K562 (cell line): ENCODE measurements around the gene CDC42EP1. TPM values are rescaled to one million over a fixed set of nuclear protein-coding genes. Genes with fewer than 3 reads are reported as not detected.
"Not testable (repeated sequence)": the region's sequence is repeated elsewhere in the genome, so short reads cannot be mapped to it uniquely, and the experiment has no call there.

ENCODE experiments used
- ATAC-seq: fragments of 200-7000 bp; cut with Tn5 transposase; 3 replicates; pipeline ENCODE4 v1.9.1; 2020; ENCODE audit warnings: moderate library complexity
- BruUV-seq: library from RNA; stranded (reverse); fragments of 400-500 nt; replicated peaks from 2 replicates; lab custom pipeline; 2021; lab: Mats Ljungman, UMichigan
- CTCF ChIA-PET: fragments of 300-600 bp; formaldehyde crosslinking; extraction: SDS; loops from one replicate; lab custom pipeline; 2021; ENCODE audit warnings: low intra/inter-chr PET ratio; lab: Yijun Ruan, JAX
- POLR2A ChIA-PET: fragments of 300-600, 350-650 bp; sonication (Branson Sonifier 250); formaldehyde crosslinking; extraction: SDS; loops from one replicate; lab custom pipeline; 2021; ENCODE audit warnings: antibody characterized with exemption, inconsistent platforms; lab: Yijun Ruan, JAX
- DNase-seq, 4 experiments: peaks; one replicate each; pipeline versions ENCODE4 v3.0.0 to v3.0.0-alpha.2; 2011 to 2018; ENCODE audit warnings: low spot score in 3 of 4, mixed read lengths in 3 of 4; ENCODE audit errors: extremely low read depth in 1 of 4
- FAIRE-seq: peaks from 2 replicates; lab custom pipeline; 2011; peaks lifted over from hg19 to GRCh38; lab: Jason Lieb, UNC
- H2AFZ ChIP-seq: 2 replicates; pipeline ENCODE4 v1.6.0; 2011; ENCODE audit warnings: low read depth, low read length, control low read depth, inconsistent platforms
- H3K27ac ChIP-seq: fragments of 200-600 bp; 3 replicates; pipeline ENCODE4 v1.8.0; 2011; ENCODE audit warnings: low read depth, mild to moderate bottlenecking, control low read depth, inconsistent platforms, low read length, moderate library complexity, mixed read lengths; ENCODE audit errors: extremely low read depth
- H3K27me3 ChIP-seq, 2 experiments: fragments of 300-600 bp in 1 of 2; 2 replicates in 1 of 2; 3 replicates in 1 of 2; pipeline versions ENCODE4 v1.6.0 to v1.8.0; 2011; ENCODE audit warnings: inconsistent platforms in 2 of 2, low read length in 2 of 2, mild to moderate bottlenecking in 1 of 2, mixed read lengths in 1 of 2, moderate library complexity in 1 of 2; ENCODE audit not compliant: control insufficient read depth in 2 of 2, insufficient read depth in 2 of 2
- H3K36me3 ChIP-seq: fragments of 300-600 bp; 3 replicates; pipeline ENCODE4 v1.8.0; 2011; ENCODE audit warnings: mild to moderate bottlenecking, low read length, inconsistent platforms; ENCODE audit not compliant: control insufficient read depth, insufficient read depth
- H3K4me1 ChIP-seq, 2 experiments: fragments of 200-600 bp in 1 of 2; replicated peaks in 1 of 2; 2 replicates in 1 of 2; 3 replicates in 1 of 2; pipeline versions ENCODE4 v1.5.1 to v1.8.0; 2011; ENCODE audit warnings: inconsistent platforms in 2 of 2, low read length in 2 of 2, mild to moderate bottlenecking in 1 of 2, mixed read lengths in 1 of 2, moderate library complexity in 1 of 2; ENCODE audit not compliant: control insufficient read depth in 2 of 2, insufficient read depth in 2 of 2
- H3K4me2 ChIP-seq: 2 replicates; pipeline ENCODE4 v1.6.1; 2011; ENCODE audit warnings: low read length, control low read depth, inconsistent platforms, mixed read lengths; ENCODE audit not compliant: insufficient read depth
- H3K4me3 ChIP-seq: fragments of 200-600 bp; sonication (generic), shearing (Covaris generic); 2 replicates; pipeline ENCODE4 v1.5.1; 2016; ENCODE audit warnings: control low read depth, inconsistent platforms
- H3K79me2 ChIP-seq: fragments of 200-600 bp; 3 replicates; pipeline ENCODE4 v1.8.0; 2011; ENCODE audit warnings: low read length, inconsistent platforms; ENCODE audit not compliant: control insufficient read depth, insufficient read depth
- H3K9ac ChIP-seq, 2 experiments: 2 replicates each; pipeline versions ENCODE4 v1.6.0 to v1.6.1; 2011; ENCODE audit warnings: low read depth in 2 of 2, low read length in 2 of 2, control low read depth in 1 of 2, inconsistent platforms in 1 of 2, mild to moderate bottlenecking in 1 of 2, mixed read lengths in 1 of 2; ENCODE audit not compliant: insufficient read depth in 1 of 2
- H3K9me1 ChIP-seq: one replicate; pipeline ENCODE4 v1.6.0; 2011; ENCODE audit warnings: inconsistent platforms, mild to moderate bottlenecking, low read length, moderate library complexity; ENCODE audit not compliant: control insufficient read depth, insufficient read depth
- H3K9me3 ChIP-seq: replicated peaks from 2 replicates; pipeline ENCODE4 v1.5.1; 2011; ENCODE audit warnings: low read depth, low read length, inconsistent platforms; ENCODE audit not compliant: control insufficient read depth, insufficient read depth
- H4K20me1 ChIP-seq: replicated peaks from 2 replicates; pipeline ENCODE4 v1.6.1; 2011; ENCODE audit warnings: low read length, inconsistent platforms, mixed read lengths; ENCODE audit not compliant: control insufficient read depth, insufficient read depth
- ATF7 ChIP-seq: fragments of 450-650 bp; IDR thresholded peaks from 2 replicates; pipeline ENCODE4 v1.7.1; 2014; ENCODE audit warnings: mild to moderate bottlenecking, moderate library complexity
- BCOR ChIP-seq: fragments of 450-650 bp; IDR thresholded peaks from 2 replicates; pipeline ENCODE4 v1.6.1; 2016
- HNRNPK ChIP-seq: fragments of 200-400 bp; formaldehyde crosslinking; IDR thresholded peaks from one replicate; pipeline ENCODE4 v1.6.1; 2018; ENCODE audit warnings: mild to moderate bottlenecking, low read depth, low read length; ENCODE audit not compliant: poor library complexity, severe bottlenecking
- KAT7 ChIP-seq: sonication (generic); formaldehyde crosslinking; IDR thresholded peaks from 2 replicates; pipeline ENCODE4 v1.8.0; 2022; ENCODE audit warnings: missing genetic modification reagents, mild to moderate bottlenecking, borderline replicate concordance
- KDM1A ChIP-seq, 2 experiments: fragments of 450-650 bp; IDR thresholded peaks; 2 replicates each; pipeline ENCODE4 v1.6.1; 2016; ENCODE audit warnings: mild to moderate bottlenecking in 2 of 2
- NBN ChIP-seq: fragments of 450-650 bp; IDR thresholded peaks from 2 replicates; pipeline ENCODE4 v1.6.1; 2016; ENCODE audit warnings: low read depth, mild to moderate bottlenecking
- NCOA6 ChIP-seq: fragments of 450-650 bp; IDR thresholded peaks from 2 replicates; pipeline ENCODE4 v1.6.1; 2017; ENCODE audit warnings: mild to moderate bottlenecking
- NELFE ChIP-seq: IDR thresholded peaks from 2 replicates; pipeline ENCODE4 v1.6.1; 2011; ENCODE audit warnings: mild to moderate bottlenecking; ENCODE audit not compliant: insufficient read depth, insufficient read length
- ZNF431 ChIP-seq: sonication (generic); formaldehyde crosslinking; IDR thresholded peaks from 2 replicates; pipeline ENCODE4 v1.8.0; 2022; ENCODE audit warnings: mild to moderate bottlenecking, missing genetic modification reagents
- ZNF785 ChIP-seq: fragments of 250-450 bp; sonication (Bioruptor Pico); IDR thresholded peaks from 2 replicates; pipeline ENCODE4 v1.4.0; 2020; ENCODE audit warnings: mild to moderate bottlenecking
- WGBS: fragments of 100-300 bp; shearing (Covaris generic); methylation state at CpG from one replicate; pipeline ENCODE4 v1.1.6; 2016; ENCODE audit warnings: low coverage, mixed read lengths; ENCODE audit not compliant: insufficient coverage; ENCODE audit errors: missing lambda C conversion rate; 5-methylcytosine and 5-hydroxymethylcytosine counted together
- in situ Hi-C: fragments of 300-500 bp; cut with MboI; formaldehyde crosslinking; loops from 4 replicates; pipeline ENCODE4 v1.15.0; 2018; ENCODE audit warnings: inconsistent platforms, mixed read lengths
- intact Hi-C: fragments of 100-400 bp; cut with micrococcal nuclease; formaldehyde crosslinking; loops from 2 replicates; pipeline ENCODE4 v1.14.2; 2022
- polyA plus RNA-seq, 8 experiments: library from polyadenylated mRNA; depleted of rRNA in 4 of 8; stranded (reverse) in 5 of 8; unstranded in 3 of 8; fragments of >200 nt; fragmentation: Nextera tagmentation in 2 of 8; fragmentation: Illumina TruSeq in 1 of 8; extraction: Ambion mirVana in 2 of 8; extraction: Trizol in 1 of 8; gene quantifications; 2 replicates each; pipeline versions ENCODE4 v1.2.1 to v1.2.3, GENCODE V29; 2011 to 2014; ENCODE audit warnings: inconsistent platforms in 1 of 8, missing spikeins in 1 of 8
- total RNA-seq, 7 experiments: library from RNA; depleted of rRNA in 6 of 7; stranded (reverse); fragments of >200 nt in 6 of 7; fragmentation: Illumina TruSeq in 2 of 7; extraction: Trizol in 2 of 7; gene quantifications; 2 replicates each; pipeline versions ENCODE4 v1.2.1 to v1.2.3, GENCODE V29; 2011 to 2021; ENCODE audit warnings: low replicate concordance in 1 of 7
- TF ChIP-seq, protein P1 (sequence below), 2 experiments: fragments of 450-650 bp in 1 of 2; IDR thresholded peaks; 2 replicates each; pipeline ENCODE4 v1.6.1; 2011 to 2017; ENCODE audit warnings: low read depth in 2 of 2, antibody characterized with exemption in 1 of 2, borderline replicate concordance in 1 of 2, low read length in 1 of 2, mild to moderate bottlenecking in 1 of 2, mixed read lengths in 1 of 2; ENCODE audit not compliant: control insufficient read depth in 1 of 2
- TF ChIP-seq, protein P2 (sequence below): conservative IDR thresholded peaks from 2 replicates; pipeline ENCODE4 v1.6.1; 2011; ENCODE audit warnings: low read depth, mild to moderate bottlenecking, low read length; ENCODE audit not compliant: control insufficient read depth

Gene CDC42EP1
- total and polyA plus RNA-seq, 9 of the 15 experiments (the other 6 are each of a cell fraction or from before 2014, with no cell fraction given) = 0.67 to 70.2 (median 7.3) TPM

DNA sequence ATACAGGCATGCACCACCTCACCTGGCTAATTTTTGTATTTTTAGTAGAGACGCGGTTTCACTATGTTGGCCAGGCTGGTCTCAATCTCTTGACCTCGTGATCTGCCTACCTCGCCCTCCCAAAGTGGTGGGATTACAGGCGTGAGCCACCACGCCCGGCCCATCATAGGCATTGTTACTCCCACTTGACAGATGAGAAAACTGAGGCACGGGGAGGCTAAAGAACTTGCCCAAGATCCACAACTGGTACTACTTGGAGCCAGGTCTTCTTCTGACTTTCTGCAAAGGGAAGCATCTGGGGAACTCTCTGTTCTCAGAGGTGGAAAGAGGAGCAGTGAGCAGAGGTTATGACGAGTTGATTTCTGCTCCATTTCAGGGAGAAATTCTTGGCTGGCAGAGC lies 9.4 kb upstream of the CDC42EP1 start:
- BruUV-seq, ATAC-seq, H3K36me3 ChIP-seq, intact Hi-C loops, H3K27me3 ChIP-seq, H2AFZ ChIP-seq, H3K4me3 ChIP-seq, H3K4me2 ChIP-seq, FAIRE-seq, H3K27ac ChIP-seq, H3K9me3 ChIP-seq, H3K9me1 ChIP-seq, H3K79me2 ChIP-seq, H4K20me1 ChIP-seq, H3K9ac ChIP-seq, DNase-seq, in situ Hi-C loops: not testable (repeated sequence)
- TF ChIP-seq KDM1A (IDR thresholded peaks at IDR 0.05) = peak; percentile 41 to 55; a peak in 2 of 4 replicates
- peak; percentile 72 for TF ChIP-seq BCOR
- CTCF ChIA-PET = interaction anchor here (0.6 kb wide), 1 partner anchor 42 kb away, joined by 3 read pairs; no protein-coding TSS in a partner anchor
- POLR2A ChIA-PET = interaction anchor here (0.6 kb wide), 2 partner anchors 78 to 579 kb away, joined by 3 read pairs; no protein-coding TSS in a partner anchor
- peaks cover 26 to 47% of the 10 kb centered on the region in 2 experiments for H3K4me1 ChIP-seq
- WGBS = 50% methylated on average over 7 of the region's 9 CpGs

DNA sequence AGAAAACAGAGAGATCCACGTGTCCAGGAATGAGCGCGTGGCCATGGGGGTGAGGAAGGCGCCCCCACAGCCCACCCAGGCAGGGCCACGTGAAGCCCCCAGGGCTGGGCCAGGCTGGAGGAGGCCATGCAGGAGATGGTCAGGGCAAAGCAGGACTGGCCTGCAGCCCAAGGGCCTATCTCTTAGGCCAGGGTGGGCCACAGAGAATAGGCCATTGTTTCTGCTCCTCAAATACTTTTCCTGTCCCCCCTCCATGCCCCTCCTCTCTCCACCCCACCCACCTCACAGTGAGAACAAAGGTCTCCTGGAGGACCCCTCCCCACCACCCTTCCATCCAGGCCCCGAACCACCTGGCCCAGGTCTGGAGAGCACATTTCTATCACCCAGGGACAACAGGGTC lies 8.3 kb upstream of the CDC42EP1 start:
- CTCF ChIA-PET = no interaction called here
- TF ChIP-seq KAT7 (no peak), NCOA6 (no peak), NBN (no peak), ZNF431 (CRISPR knock-in tag) (no peak), ATF7 (no peak), ZNF785 (CRISPR knock-in tag) (no peak), NELFE (no peak), HNRNPK (no peak)
- TF ChIP-seq, protein P1, sequence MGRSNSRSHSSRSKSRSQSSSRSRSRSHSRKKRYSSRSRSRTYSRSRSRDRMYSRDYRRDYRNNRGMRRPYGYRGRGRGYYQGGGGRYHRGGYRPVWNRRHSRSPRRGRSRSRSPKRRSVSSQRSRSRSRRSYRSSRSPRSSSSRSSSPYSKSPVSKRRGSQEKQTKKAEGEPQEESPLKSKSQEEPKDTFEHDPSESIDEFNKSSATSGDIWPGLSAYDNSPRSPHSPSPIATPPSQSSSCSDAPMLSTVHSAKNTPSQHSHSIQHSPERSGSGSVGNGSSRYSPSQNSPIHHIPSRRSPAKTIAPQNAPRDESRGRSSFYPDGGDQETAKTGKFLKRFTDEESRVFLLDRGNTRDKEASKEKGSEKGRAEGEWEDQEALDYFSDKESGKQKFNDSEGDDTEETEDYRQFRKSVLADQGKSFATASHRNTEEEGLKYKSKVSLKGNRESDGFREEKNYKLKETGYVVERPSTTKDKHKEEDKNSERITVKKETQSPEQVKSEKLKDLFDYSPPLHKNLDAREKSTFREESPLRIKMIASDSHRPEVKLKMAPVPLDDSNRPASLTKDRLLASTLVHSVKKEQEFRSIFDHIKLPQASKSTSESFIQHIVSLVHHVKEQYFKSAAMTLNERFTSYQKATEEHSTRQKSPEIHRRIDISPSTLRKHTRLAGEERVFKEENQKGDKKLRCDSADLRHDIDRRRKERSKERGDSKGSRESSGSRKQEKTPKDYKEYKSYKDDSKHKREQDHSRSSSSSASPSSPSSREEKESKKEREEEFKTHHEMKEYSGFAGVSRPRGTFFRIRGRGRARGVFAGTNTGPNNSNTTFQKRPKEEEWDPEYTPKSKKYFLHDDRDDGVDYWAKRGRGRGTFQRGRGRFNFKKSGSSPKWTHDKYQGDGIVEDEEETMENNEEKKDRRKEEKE (IDR thresholded peaks at IDR 0.05; ENCODE audit: borderline replicate concordance in 1 of 2, control insufficient read depth in 1 of 2, low read depth in 2 of 2, low read length in 1 of 2) = no peak
- TF ChIP-seq, protein P2, sequence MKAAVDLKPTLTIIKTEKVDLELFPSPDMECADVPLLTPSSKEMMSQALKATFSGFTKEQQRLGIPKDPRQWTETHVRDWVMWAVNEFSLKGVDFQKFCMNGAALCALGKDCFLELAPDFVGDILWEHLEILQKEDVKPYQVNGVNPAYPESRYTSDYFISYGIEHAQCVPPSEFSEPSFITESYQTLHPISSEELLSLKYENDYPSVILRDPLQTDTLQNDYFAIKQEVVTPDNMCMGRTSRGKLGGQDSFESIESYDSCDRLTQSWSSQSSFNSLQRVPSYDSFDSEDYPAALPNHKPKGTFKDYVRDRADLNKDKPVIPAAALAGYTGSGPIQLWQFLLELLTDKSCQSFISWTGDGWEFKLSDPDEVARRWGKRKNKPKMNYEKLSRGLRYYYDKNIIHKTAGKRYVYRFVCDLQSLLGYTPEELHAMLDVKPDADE = no peak

More for the DNA sequence above, 8.3 kb upstream of the CDC42EP1 start:
- no peaks in the 10 kb centered on the region for H3K9me1 ChIP-seq
- no peaks in the 10 kb centered on the region; the same call in 2 of the 3 replicates for H3K79me2 ChIP-seq
- no peaks in the 10 kb centered on the region for H3K9me3 ChIP-seq
- ATAC-seq (no peak), FAIRE-seq (no peak), DNase-seq (no peak)
- BruUV-seq = no TSS peak
- H3K4me2 ChIP-seq = no peak overlapping the region
- H4K20me1 ChIP-seq = no peaks in the 10 kb centered on the region
- WGBS = 38% methylated on average over 5 of the region's 6 CpGs
- in situ Hi-C loops (no loop called here), intact Hi-C loops (no loop called here)
- POLR2A ChIA-PET = interaction anchor here (1.1 to 1.7 kb wide), 4 partner anchors 10 to 17 kb away, joined by 3 to 11 read pairs (median 6); no protein-coding TSS in a partner anchor
- no peaks in the 10 kb centered on the region for H3K27me3 ChIP-seq
- H3K9ac ChIP-seq = no peak overlapping the region
- peaks cover 26 to 39% of the 10 kb centered on the region in 2 experiments for H3K4me1 ChIP-seq
- no peaks in the 10 kb centered on the region for H3K36me3 ChIP-seq
- H3K27ac ChIP-seq = no peak overlapping the region
- H2AFZ ChIP-seq = no peak overlapping the region
- H3K4me3 ChIP-seq = no peak overlapping the region
